Frontal cortex (tissue), 4 donors: ENCODE measurements around the gene MYOZ3. TPM values are rescaled to one million over a fixed set of nuclear protein-coding genes. Genes with fewer than 3 reads are reported as not detected.

Experiments used
- DNase-seq, 2 donors: peaks; one replicate each; pipeline ENCODE4 v3.0.0; 2012; ENCODE audit warnings: low spot score in 2 of 2
- FAIRE-seq: peaks from 2 replicates; lab custom pipeline; 2012; peaks lifted over from hg19 to GRCh38; lab: Jason Lieb, UNC
- total RNA-seq: library from RNA; depleted of rRNA; stranded (reverse); fragments of >200 nt; gene quantifications from one replicate; pipeline ENCODE4 v1.2.3, GENCODE V29; 2014
- donor health status: control.
- donor health status: control.
- donor health status: control.

MYOZ3 gene
- total RNA-seq, 1 donor from 2014 or later, result 3.7 TPM

DNA sequence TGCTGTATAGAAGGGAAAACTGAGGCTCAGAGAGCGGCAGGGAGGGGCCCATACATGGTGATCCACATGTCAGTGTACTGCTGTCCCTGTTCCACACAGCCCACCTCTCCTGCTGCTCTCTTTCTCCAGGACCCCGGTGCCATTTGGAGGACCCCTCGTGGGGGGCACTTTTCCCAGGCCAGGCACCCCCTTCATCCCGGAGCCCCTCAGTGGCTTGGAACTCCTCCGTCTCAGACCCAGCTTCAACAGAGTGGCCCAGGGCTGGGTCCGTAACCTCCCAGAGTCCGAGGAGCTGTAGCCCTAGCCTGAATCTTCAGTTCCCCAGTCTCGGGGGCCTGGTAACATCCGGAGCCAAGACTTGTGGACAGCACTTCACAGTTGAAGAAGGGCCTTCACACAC, 15.5 kb downstream of the MYOZ3 start:
- DNase-seq, result no peak
- FAIRE-seq, result no peak

- DNase-seq, result no peak
- no peak for FAIRE-seq
These were observed 28.1 kb downstream of the MYOZ3 start for GRCh38 chr5:150689120-150689519.

- no peak for DNase-seq
- no peak for FAIRE-seq
These were observed 29.7 kb downstream of the MYOZ3 start for GRCh38 chr5:150690760-150691159.

- FAIRE-seq (no peak), DNase-seq (no peak)
These were observed 31.2 kb downstream of the MYOZ3 start for GRCh38 chr5:150692276-150692675.

DNA sequence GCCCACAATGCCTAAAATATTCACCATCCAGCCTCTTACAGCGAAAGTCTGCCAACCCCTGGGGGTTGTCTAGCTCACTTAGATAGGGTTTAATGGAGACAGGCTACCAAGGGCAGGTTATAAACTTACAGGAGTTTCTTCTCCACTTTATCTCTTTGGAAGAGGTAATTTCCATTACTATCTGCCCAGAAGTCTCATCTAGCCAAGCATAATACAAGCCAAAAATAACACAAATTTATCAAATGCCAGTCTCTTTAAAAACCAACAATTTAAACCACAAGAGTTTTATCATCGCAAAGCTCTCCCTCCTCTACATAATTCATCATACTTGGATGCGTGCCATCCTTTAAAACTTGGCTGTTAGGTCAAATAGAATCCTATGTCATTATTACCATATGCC, 33.6 kb downstream of the MYOZ3 start:
- no peak for DNase-seq
- no peak for FAIRE-seq

GRCh38 chr5:150700246-150700593, 39.2 kb downstream of the MYOZ3 start:
- DNase-seq (no peak), FAIRE-seq (no peak)

DNA sequence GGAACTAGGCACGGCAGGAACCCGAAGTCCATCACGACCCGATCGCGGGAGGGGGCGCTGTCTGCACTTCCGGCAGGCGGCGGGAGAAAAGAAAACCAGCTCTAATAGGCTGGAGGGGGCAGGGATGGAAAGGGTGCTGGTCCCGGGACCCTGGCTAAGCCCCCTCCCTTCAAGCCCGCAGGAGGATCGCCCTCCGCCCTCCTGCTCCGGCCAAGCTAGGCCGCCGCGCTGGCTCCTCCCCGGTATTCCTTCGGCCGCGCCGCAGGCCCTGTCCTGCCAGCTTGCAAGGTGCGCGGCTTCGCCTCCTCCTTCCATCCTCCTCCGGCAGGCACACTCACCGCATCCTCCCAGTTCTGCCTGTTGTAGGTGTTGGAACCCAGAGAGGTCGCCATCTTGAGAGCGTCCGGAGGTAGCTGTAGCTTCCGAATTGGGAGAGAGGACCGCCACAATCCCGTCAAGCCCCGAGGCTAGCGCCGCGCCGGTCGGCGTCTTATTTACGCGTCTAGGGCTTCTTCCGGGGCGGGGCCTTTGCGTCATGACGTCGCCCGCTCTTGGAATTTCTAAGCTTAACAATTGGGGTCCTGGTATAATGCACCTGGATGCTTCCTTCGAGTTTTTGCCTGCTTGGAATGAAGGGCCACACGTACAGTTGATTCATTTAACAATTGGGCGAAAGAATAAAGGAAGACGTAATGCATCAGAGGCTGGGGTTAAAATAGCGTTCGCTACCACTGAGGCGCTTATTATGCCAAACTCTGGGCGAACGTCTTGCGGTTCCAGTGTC, 39.7 kb downstream of the MYOZ3 start, which contains the start of gene RBM22:
Gene RBM22, minus strand, starts transcription at position 469 of the 784 bp plus-strand sequence. Its CDS starts 77 bp downstream, at position 392.
- FAIRE-seq, result no peak
- peak; percentile 69 to 76 for DNase-seq

- FAIRE-seq (no peak), DNase-seq (no peak)
These were observed 42.7 kb downstream of the MYOZ3 start for GRCh38 chr5:150703762-150704161.

- DNase-seq (no peak), FAIRE-seq (no peak)
These were observed 45.8 kb downstream of the MYOZ3 start for GRCh38 chr5:150706776-150707390.

DNA sequence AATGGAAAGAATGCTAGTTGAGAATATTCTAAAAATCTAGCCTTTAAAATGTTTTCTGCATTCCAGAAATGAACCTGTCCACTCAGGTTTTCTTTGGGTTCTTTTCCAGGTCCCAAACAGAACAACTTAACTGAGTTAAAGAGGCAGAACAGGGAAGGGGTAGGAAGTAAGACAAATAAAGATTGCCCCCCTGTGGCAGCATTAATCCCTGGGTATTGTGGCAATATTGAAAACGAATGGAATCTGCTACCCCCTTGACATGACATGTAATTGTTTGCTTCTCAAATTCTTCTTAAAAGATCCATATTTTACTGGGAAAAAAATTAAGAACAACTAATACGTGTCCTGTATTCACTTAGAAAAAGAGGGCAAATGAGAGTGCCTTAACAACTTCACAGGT, 49.1 kb downstream of the MYOZ3 start:
- DNase-seq, result no peak
- FAIRE-seq, result no peak

DNA sequence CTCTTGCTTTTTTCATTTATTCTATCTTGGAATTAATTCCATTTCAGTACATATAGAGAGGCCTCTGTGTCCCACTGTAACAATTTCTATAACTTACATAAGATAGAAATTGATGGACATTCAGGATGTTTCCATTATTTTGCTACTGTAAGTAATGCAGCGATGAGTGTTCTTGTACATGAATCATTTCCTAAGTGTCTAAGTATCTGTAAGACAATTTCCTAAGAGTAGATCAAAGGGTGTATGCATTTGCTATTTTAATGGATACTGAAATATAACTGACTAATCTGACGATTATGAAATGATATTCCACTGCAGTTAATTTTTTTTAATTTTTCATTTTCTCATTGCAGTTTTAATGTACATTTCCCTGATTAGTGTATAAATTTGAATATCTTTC, 62.8 kb downstream of the MYOZ3 start:
- DNase-seq (no peak), FAIRE-seq (no peak)

Other genes with a start within 250 kb of the MYOZ3 start
- 3.3 TPM for gene CD74, start 248.3 kb upstream of the MYOZ3 start, total RNA-seq
- 3,224 TPM for gene RPS14, start 211.5 kb upstream of the MYOZ3 start, total RNA-seq
- gene NDST1, start 153.1 kb upstream of the MYOZ3 start, total RNA-seq, result 16.3 TPM
- gene SYNPO, start 20.6 kb upstream of the MYOZ3 start, total RNA-seq, result 3.7 TPM
- gene RBM22, start 39.8 kb downstream of the MYOZ3 start, total RNA-seq, result 25.3 TPM
- 88.9 TPM for gene DCTN4, start 97.8 kb downstream of the MYOZ3 start, total RNA-seq
- 2.4 TPM for gene SMIM3, start 117.5 kb downstream of the MYOZ3 start, total RNA-seq
- not detected for gene IRGM, start 185.3 kb downstream of the MYOZ3 start, total RNA-seq
- 90.9 TPM for gene ZNF300, start 243.7 kb downstream of the MYOZ3 start, total RNA-seq